ENCODE measurements around the gene CCKAR. TPM values are rescaled to one million over a fixed set of nuclear protein-coding genes. Genes with fewer than 3 reads are reported as not detected.

CCKAR gene
- total RNA-seq, 3 donors from 2014 or later, result not detected

- peaks cover 3 to 5% of the 10 kb centered on the region in 2 donors for H3K9me3 ChIP-seq
- intact Hi-C loops (cut with DNase I; ENCODE audit: low total_unique reads), result no loop called here
- no peak for TF ChIP-seq POLR2AphosphoS5 (IDR thresholded peaks at IDR 0.05)
- TF ChIP-seq CTCF (IDR thresholded peaks at IDR 0.05), result no peak
- TF ChIP-seq POLR2A (IDR thresholded peaks at IDR 0.05), result no peak
- no peak overlapping the region for H3K4me3 ChIP-seq
- H3K36me3 ChIP-seq, result no peaks in the 10 kb centered on the region
- H3K4me1 ChIP-seq, result no peaks in the 10 kb centered on the region
- DNase-seq (ENCODE audit: low spot score in 2 of 2), result no peak
- H3K27me3 ChIP-seq, result no peaks in the 10 kb centered on the region
- no peak overlapping the region for H3K27ac ChIP-seq
Measured at GRCh38 chr4:26454961-26455360, 35.3 kb downstream of the CCKAR start.

GRCh38 chr4:26452565-26453531 lies 37.4 kb downstream of the CCKAR start:
- Histone ChIP-seq H3K4me3 (no peak overlapping the region), H3K27ac (no peak overlapping the region), H3K27me3 (no peaks in the 10 kb centered on the region), H3K9me3 (peaks cover 3 to 5% of the 10 kb centered on the region in 2 donors), H3K4me1 (no peaks in the 10 kb centered on the region), H3K36me3 (no peaks in the 10 kb centered on the region)
- TF ChIP-seq CTCF (IDR thresholded peaks at IDR 0.05) (no peak), POLR2A (IDR thresholded peaks at IDR 0.05) (no peak), POLR2AphosphoS5 (IDR thresholded peaks at IDR 0.05) (no peak)
- DNase-seq (ENCODE audit: low spot score in 2 of 2), result no peak
- intact Hi-C loops (cut with DNase I; ENCODE audit: low total_unique reads), result no loop called here

GRCh38 chr4:26451597-26451996 lies 38.7 kb downstream of the CCKAR start:
- TF ChIP-seq POLR2A (IDR thresholded peaks at IDR 0.05) (no peak), POLR2AphosphoS5 (IDR thresholded peaks at IDR 0.05) (no peak), CTCF (IDR thresholded peaks at IDR 0.05) (no peak)
- DNase-seq (ENCODE audit: low spot score in 2 of 2), result no peak
- no peaks in the 10 kb centered on the region for H3K27me3 ChIP-seq
- H3K36me3 ChIP-seq, result no peaks in the 10 kb centered on the region
- H3K9me3 ChIP-seq, result peaks cover 3 to 5% of the 10 kb centered on the region in 2 donors
- intact Hi-C loops (cut with DNase I; ENCODE audit: low total_unique reads), result no loop called here
- H3K27ac ChIP-seq, result no peak overlapping the region
- no peak overlapping the region for H3K4me3 ChIP-seq
- H3K4me1 ChIP-seq, result no peaks in the 10 kb centered on the region

DNA sequence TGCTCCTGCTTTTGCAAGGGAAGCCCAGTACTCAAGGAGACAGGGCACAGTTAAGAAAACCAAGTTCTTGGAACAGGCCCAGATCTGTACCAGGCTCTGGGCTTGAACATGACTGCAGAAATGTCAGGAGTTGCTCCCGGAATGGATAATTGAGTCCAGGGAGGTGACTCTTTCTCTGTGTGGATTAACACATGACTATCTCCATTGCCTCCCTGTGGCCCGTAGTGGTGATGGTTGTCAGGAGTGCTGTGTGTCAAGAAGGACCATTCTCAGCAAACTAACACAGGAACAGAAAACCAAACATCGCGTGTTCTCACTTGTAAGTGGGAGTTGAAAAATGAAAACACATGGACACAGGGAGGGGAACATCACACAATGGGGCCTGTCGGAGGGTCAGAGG lies 39.9 kb downstream of the CCKAR start:
- Histone ChIP-seq H3K4me3 (no peak overlapping the region), H3K4me1 (no peaks in the 10 kb centered on the region), H3K36me3 (no peaks in the 10 kb centered on the region), H3K27ac (no peak overlapping the region), H3K9me3 (peaks cover 3 to 5% of the 10 kb centered on the region in 2 donors), H3K27me3 (no peaks in the 10 kb centered on the region)
- DNase-seq (ENCODE audit: low spot score in 2 of 2), result no peak
- TF ChIP-seq POLR2A (IDR thresholded peaks at IDR 0.05) (no peak), POLR2AphosphoS5 (IDR thresholded peaks at IDR 0.05) (no peak), CTCF (IDR thresholded peaks at IDR 0.05) (no peak)
- intact Hi-C loops (cut with DNase I; ENCODE audit: low total_unique reads), result no loop called here

- no peaks in the 10 kb centered on the region for H3K27me3 ChIP-seq
- H3K27ac ChIP-seq, result no peak overlapping the region
- TF ChIP-seq POLR2A (IDR thresholded peaks at IDR 0.05) (no peak), POLR2AphosphoS5 (IDR thresholded peaks at IDR 0.05) (no peak), CTCF (IDR thresholded peaks at IDR 0.05) (no peak)
- intact Hi-C loops (cut with DNase I; ENCODE audit: low total_unique reads), result no loop called here
- no peaks in the 10 kb centered on the region for H3K36me3 ChIP-seq
- H3K4me1 ChIP-seq, result no peaks in the 10 kb centered on the region
- no peak overlapping the region for H3K4me3 ChIP-seq
- H3K9me3 ChIP-seq, result no peaks in the 10 kb centered on the region
- DNase-seq (ENCODE audit: low spot score in 2 of 2), result no peak
Measured at GRCh38 chr4:26447378-26447777, 42.9 kb downstream of the CCKAR start.

Measured in breast epithelium (tissue), 4 donors.